Measurements from ENCODE around the gene GCSH.

- TF ChIP-seq CTCF (IDR thresholded peaks at IDR 0.05) (no peak), POLR2A (IDR thresholded peaks at IDR 0.05) (no peak)
Measured at GRCh38 chr16:81081014-81081413, 15.2 kb downstream of the GCSH start.
